ENCODE measurements around the gene PBRM1.

PBRM1 gene

DNA sequence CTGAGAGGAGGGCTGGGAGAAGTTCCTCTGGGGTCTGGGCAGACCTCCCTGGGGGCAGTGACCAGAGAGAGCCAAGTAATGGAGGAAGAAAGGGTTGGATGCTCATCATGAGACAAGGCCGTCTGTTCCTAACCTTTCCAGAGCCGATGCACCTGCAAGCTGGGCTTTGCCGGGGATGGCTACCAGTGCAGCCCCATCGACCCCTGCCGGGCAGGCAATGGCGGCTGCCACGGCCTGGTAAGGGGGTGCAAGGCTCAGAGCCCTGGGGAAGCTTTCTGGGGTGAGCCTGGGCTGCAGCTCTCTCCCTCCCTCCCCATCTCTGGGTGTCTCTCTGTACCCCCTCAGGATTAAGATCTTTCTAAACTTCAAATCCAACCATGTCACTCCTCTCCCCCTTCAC, 174.2 kb downstream of the PBRM1 start:
- DNase-seq (ENCODE audit: low read depth, low spot score), result no peak

DNA sequence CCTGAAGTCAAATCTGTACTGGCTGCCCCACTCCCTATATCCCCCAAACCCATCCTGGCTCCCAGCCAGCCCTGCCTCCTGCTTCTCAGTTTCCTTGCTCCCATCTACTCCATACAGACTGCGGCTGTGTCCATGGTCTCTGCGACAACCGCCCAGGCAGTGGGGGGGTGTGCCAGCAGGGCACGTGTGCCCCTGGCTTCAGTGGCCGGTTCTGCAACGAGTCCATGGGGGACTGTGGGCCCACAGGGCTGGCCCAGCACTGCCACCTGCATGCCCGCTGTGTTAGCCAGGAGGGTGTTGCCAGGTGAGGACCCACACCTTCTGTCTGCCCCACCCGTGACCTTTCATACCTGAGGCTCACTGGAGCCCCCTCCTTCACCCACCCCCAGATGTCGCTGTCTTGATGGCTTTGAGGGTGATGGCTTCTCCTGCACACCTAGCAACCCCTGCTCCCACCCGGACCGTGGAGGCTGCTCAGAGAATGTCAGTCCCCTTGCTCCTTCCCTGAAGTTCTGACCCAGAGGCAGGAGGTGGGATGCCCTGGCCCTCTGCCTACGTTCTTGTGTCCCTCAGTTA, 175.9 kb downstream of the PBRM1 start:
- no peak for DNase-seq (ENCODE audit: low read depth, low spot score)

DNA sequence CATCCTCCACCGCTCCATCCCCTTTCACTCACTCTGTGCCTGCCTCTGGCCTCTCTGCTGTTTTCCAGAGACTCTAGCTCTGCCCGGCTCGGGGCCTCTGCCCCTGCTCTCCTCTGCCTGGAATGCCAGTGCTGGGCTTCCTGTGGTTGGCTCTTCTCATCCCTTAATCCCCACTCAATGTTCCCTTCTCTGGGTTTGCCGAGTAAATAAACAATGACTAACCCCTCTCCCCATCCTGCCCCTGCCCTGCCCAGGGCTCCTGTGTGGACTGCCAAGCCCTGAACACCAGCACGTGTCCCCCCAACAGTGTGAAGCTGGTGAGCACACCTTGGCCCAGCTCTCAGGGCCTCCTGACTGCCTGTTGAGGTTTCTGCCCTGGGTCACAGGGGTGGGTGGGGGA, 178.4 kb downstream of the PBRM1 start:
- no peak for DNase-seq (ENCODE audit: low read depth, low spot score)

DNA sequence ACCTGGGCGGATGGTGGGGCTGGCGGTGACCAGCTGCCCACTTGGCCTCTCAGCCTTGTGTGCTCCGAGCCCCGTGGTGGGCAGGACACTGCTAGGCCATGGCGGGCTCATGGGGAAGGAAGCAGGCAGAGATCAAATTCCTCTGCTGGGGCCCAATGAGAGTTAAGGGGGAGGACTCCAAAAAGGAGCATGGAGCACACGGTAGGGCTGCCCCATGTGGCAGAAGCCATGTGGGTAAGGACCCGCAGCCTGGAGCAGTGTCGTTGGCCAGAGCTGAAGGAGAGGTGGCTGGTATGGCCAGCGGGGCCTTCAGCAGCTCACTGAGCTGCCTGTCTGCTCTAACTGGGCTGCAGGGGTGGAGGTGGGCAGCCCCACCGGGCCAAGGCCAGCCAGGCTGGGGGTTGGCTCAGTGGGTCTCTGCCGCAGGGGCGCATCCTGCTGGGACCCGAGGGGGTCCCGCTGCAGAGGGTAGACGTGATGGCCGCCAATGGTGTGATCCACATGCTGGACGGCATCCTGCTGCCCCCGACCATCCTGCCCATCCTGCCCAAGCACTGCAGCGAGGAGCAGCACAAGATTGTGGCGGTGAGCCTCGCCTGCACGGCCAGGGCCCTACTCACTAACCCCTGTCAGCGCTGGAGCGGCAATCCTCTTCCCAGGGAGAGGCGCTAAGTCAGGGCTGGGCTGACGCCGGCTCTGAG, 179.3 kb downstream of the PBRM1 start:
- DNase-seq (ENCODE audit: low read depth, low spot score), result no peak

DNA sequence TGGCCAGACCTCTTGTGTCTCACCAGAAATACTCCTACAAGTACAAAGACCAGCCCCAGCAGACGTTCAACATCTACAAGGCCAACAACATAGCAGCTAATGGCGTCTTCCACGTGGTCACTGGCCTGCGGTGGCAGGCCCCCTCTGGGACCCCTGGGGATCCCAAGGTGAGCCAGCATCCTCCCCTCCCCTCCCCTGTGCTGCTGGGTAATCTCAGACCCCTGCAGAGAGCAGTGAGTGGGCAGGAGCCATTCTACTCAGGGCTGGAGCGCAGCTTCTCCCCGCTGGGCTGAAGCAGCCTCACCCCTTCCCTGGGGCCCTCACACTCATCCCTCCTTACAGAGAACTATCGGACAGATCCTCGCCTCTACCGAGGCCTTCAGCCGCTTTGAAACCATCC, 180.7 kb downstream of the PBRM1 start:
- DNase-seq (ENCODE audit: low read depth, low spot score), result no peak

DNA sequence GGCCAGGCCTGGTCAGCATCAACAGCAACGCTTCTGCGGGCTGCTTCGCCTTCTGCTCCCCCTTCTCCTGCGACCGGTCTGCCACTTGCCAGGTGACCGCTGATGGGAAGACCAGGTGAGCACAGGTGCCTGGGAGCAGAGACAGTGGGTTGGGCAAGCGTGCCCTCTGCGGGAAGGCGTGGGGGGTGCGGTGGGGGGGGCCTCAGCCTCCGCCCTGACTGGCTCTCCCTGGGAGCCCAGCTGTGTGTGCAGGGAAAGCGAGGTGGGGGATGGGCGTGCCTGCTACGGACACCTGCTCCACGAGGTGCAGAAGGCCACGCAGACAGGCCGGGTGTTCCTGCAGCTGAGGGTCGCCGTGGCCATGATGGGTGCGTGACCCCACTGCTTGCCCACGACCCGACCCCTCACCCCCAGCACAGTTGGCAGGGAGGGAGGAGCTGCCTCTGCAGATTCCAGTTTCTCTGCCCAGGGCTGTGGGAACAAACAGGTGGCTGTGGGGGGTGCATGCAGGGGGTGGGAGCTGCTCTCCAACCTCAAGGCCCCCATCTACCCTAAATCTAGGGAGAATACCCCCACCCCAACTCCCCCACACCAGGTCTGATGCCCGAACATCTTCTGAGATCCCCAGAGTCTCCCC, 181.8 kb downstream of the PBRM1 start:
- DNase-seq (ENCODE audit: low read depth, low spot score), result no peak

DNA sequence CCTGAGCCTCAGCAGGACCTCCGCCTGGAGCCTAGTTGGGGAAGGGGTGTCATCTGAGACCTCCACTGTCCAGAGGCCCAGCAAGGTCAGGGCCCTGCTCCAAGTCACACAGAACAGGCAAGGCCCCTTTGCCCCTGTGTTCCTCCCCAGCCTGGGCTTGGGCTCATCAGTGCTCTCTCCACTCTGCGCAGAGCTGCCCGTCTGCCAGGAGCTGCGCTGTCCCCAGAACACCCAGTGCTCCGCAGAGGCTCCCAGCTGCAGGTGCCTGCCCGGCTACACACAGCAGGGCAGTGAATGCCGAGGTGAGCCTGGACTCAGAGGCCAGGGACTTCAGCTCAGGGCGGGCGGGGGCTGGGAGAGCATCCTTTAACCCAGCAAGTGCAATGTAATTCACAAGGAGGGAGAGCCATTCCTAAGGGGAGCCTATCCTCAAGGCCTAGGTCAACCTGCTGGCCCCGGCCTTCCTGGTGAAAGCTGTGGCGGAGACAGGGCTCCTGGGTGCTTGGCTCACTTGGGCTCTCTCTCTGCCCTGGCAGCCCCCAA, 182.8 kb downstream of the PBRM1 start:
- no peak for DNase-seq (ENCODE audit: low read depth, low spot score)

DNA sequence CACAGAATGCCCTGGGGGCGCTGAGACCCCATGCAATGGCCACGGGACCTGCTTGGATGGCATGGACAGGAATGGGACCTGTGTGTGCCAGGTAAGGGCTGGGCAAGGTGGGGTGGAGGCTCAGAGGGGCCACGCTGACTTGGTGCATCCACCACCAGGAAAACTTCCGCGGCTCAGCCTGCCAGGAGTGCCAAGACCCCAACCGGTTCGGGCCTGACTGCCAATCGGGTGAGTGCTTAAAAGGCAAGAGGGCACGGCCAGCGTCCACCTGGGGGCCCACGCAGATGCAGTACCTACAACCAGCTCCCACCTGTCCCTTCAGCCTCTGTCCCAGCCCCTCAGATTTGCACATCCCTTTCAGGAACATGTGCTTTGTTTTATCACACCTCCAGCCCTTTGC, 183.7 kb downstream of the PBRM1 start:
- no peak for DNase-seq (ENCODE audit: low read depth, low spot score)

DNA sequence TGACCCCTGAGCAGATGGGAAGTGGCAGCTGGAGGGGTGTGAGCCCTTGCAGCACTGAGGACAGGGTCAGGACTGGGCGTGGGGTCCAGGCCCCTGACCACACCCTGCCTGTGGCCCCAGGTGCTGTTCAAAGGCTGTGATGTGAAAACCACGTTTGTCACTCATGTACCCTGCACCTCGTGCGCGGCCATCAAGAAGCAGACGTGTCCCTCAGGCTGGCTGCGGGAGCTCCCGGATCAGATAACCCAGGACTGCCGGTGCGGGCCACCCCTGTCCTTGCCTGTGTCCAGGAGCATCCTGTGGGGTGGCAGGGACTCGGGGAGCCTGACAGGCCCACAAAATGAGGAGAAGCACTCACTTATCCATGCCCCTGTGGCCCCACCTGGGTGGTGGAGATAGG, 184.7 kb downstream of the PBRM1 start:
- DNase-seq (ENCODE audit: low read depth, low spot score), result no peak

DNA sequence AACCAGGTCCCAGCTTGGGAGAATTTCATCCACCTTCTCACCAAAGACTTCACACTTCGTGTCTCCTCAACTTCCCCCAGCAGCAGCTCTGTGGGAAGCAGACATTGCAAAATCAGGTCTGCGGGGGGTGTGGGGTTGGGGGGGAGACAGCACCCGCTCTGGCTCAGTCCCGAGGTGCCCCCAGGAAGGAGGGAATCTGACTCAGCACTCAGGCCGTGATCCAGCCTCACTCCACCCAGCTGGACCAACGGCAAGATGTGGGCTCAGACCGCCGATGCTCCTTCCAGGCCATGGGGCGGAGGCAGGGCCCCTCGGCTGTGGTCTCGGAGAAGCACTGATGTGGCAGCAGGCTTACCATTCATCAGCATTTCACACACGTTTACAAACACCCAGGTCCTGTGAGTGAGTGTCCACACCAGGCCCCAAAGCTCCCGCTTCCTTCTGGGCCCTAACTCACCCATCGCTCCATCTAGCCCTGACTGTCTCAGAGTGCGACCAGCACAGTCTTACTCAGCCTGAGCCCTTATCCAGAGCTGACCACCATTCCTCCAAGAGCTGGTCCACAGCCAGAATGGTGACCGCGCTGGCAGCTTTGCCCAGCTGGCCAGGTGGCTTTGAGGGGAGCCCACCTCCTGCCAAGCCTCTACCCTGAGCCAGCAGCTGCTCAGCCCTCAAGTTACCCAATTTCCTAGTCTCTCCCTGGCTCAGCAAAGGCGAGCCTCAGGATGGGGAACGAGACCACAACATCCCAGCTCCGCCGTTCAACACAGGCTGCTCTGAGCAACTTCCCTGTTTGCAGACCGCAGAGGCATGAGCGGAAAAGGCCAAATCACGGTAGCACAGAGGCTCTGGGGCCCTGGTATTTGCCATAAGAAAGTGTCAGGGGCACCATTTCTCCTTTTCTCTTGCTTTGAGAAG, 187.3 kb downstream of the PBRM1 start:
- no peak for DNase-seq (ENCODE audit: low read depth, low spot score)

DNA sequence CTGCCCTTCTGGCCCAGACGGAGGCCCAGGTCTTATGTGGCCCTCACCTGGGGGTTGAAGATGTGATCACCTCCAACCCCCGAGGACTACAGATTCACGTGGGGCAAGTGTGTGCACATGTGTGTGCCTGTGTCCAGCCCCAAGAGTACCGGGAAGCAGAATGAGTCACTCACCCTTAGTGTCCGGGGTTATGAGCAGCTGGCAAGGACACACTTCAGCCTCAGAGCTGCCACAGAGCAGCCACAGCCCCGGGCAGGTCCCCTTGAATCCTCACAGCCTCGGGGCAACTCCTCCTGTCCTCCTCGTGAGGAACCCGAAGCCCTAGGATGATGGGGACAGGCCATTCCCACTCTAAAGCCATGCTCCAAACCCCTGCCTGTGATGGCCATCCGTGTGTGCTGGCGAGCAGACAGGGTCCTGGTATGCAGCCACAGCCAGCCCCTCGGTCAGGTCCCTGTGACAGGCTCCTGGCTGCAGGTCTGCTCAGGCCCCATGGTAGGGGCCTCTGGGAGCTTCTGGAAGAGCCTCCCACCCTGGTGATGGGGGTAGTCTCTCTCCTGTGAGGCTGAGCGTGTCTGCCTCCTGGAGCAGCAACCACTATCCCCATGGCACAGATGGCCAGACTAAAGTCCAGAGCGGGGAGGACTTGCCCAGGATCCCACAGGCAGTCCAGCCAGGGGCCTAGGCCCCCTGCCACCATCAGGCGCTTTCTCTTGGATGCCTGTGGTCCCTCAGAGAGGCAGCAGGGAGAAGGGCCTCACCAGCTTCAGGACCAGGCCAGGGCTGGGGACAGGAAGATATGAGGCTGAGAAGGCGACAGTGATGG, 189.7 kb downstream of the PBRM1 start:
- DNase-seq (ENCODE audit: low read depth, low spot score), result no peak

Data from brain pericyte (primary cell).